ENCODE data around the gene OLFML2A.

DNA sequence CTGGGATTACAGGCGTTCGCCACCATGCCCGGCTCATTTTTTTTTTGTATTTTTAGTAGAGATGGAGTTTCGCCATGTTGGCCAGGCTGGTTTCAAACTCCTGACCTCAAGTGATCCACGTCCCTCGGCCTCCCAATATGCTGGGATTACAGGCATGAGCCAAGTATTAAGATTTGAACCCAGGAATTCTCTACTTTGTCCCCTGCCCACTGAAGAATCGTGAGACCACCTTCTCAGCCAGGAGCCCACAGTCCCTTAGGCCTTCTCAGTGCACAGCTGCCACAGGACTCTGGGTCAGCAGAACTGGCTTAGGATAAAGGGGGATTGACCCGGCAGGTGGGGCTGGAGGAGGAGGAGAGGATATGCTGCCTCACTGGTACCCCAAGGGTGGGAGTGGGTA is 13.4 kb downstream of the OLFML2A start:
- no peak for TF ChIP-seq POLR2A (IDR thresholded peaks at IDR 0.05)
- TF ChIP-seq EP300 (IDR thresholded peaks at IDR 0.05) = no peak
- TF ChIP-seq, protein P1, sequence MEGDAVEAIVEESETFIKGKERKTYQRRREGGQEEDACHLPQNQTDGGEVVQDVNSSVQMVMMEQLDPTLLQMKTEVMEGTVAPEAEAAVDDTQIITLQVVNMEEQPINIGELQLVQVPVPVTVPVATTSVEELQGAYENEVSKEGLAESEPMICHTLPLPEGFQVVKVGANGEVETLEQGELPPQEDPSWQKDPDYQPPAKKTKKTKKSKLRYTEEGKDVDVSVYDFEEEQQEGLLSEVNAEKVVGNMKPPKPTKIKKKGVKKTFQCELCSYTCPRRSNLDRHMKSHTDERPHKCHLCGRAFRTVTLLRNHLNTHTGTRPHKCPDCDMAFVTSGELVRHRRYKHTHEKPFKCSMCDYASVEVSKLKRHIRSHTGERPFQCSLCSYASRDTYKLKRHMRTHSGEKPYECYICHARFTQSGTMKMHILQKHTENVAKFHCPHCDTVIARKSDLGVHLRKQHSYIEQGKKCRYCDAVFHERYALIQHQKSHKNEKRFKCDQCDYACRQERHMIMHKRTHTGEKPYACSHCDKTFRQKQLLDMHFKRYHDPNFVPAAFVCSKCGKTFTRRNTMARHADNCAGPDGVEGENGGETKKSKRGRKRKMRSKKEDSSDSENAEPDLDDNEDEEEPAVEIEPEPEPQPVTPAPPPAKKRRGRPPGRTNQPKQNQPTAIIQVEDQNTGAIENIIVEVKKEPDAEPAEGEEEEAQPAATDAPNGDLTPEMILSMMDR (IDR thresholded peaks at IDR 0.05) = no peak
- TF ChIP-seq POLR2AphosphoS5 (IDR thresholded peaks at IDR 0.05) = no peak

Data from sigmoid colon (tissue), 4 donors.